Suppressor macrophage (primary cell): ENCODE measurements around the gene SEMA3F.

Source experiments
- DNase-seq, 4 experiments: peaks; one replicate each; pipeline ENCODE4 v3.0.0-alpha.2; 2020 to 2022

SEMA3F gene

DNA sequence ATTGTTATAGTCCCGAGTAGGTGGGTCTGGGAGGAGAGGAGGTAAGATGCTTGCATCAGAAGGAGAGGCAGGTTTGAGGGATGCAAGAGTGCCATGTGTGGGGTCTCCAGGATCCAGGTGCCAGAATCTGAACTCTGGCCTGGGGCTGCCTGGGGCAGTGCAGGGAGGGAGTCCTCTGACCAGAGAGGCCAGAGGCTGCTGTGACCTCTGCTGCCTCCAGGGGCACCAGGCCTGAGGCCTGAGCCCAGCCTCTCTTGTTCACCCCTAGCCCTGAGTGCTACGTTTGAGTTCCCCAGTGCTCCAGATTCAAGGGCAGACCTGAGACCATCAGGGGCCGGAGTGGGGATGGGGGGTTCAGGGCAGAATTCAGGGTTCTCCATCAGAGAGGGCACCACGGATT is 57.4 kb downstream of the SEMA3F start:
- DNase-seq, result peak in 1 of 4 experiments; percentile 27

DNA sequence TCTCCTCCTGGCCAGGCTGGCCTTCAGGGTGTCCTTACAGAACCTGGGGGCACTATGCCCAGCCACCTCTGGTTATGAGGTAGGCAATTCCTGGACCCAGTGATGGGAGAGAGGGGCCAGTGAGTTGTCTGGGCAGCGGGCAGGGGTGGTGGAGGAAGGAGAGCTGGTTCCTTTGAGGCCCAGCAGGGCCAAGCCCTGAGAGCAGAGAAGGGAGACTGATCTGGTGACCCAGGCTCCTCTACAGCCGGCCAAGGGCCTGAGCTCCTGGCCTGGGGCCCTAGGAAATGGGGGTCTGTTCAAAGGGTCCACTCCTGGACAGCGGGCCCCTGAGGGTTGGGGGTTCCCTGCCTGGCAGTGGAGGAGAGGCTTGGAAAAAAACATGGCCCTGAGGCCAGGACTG is 57.8 kb downstream of the SEMA3F start:
- DNase-seq, result no peak

DNA sequence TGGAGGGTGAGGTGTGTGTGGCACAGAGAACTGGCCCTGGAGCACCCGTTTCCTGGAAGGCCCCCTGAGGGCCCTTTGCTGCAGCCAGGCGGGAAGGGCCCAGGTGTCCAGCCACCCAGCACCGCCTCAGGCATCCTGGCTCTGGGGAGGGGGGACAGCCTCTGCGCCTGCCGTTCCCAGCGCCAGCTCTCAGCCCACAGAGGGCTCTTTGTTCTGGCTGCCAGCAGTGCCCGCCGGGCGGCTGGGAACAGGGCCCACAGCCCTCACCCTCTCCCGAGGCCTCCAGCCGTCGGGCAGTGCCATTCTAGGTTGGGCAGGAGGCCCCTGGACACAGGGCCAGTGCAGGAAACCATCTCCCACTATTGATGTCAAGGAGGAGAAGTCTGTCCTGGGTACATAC is 58.2 kb downstream of the SEMA3F start:
- DNase-seq, result no peak

DNA sequence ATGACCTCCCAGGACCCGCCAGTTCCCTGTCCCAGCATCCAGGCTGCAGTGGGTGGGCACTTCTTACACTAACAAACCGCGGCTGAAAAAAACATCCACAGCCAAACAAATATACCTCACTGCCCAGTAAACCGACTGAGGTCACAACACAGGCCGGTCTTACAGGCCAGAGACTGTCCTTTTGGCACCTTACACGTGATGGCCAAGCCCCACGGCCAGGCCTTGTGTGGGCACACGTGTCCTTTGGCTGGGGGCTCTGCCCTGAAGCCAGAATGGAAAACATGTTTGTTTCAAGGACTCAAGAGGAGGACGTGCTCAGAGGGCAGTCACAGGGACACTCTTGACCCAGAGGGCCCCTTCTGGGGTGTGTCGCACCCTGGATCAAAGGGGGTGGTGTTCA is 59.7 kb downstream of the SEMA3F start:
- no peak for DNase-seq

DNA sequence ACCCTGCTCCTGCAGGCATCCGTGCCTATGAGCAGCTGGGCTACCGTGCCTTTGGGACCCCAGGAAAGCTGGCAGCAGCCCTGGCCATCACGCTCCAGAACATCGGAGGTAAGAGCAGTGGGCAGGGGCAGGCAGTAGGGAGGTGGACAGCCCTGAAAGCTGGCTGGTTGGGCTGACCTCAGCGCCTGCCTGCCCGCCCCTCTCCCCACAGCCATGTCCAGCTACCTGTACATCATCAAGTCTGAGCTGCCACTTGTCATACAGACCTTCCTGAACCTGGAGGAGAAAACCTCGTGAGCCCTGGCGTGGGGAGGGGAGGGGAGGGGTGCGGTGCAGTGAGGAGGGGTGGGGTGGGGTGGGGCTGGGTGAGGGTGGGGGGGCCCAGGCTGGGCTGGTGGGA is 60.4 kb downstream of the SEMA3F start:
- no peak for DNase-seq

DNA sequence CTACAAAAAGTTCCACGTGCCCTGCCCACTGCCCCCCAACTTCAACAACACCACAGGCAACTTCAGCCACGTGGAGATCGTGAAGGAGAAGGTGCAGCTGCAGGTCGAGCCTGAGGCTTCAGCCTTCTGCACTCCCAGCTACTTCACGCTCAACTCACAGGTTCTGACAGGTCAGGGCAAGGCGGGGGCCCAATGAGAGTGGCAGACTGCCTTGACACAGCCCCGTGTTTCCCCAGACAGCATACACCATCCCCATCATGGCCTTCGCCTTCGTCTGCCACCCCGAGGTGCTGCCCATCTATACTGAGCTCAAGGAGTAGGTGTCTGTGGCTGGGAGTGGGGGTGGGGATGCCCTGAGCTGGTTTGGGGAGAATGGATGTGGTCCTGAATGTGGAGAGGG is 62.6 kb downstream of the SEMA3F start:
- DNase-seq, result no peak

DNA sequence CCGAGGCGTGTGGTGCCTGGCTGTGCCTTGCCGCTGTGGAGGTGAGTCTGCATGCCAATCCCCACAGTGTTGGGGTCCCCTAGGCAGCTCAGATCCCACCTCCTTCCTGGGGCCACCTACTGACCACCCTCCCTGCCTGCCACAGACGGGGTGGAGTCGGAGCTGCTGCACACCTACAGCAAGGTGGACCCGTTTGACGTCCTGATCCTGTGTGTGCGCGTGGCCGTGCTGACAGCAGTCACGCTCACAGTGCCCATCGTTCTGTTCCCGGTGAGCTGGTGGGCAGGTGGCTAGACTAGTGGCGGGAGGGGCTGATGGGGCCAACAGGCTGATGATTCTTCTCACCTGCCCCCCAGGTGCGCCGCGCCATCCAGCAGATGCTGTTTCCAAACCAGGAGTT is 63.3 kb downstream of the SEMA3F start:
- no peak for DNase-seq

DNA sequence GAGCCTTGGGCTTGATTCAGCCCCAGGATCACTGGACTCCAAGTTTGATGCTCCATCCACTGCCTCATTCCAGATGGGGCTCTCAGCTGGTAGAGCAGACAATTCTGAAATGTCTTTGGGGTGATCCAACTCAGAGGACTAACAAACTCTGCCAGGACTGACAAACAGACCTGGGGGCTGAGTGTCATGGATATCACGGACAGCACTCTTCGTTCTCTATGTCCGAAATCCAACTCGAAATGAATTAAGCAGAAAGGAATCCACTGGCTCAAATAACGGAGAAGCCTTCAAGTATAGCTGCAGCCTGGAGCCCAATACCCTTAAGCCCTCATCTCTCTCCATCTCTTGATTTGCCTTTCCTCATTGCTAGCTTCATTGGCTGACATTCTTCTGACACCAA is 64.2 kb downstream of the SEMA3F start:
- no peak for DNase-seq

DNA sequence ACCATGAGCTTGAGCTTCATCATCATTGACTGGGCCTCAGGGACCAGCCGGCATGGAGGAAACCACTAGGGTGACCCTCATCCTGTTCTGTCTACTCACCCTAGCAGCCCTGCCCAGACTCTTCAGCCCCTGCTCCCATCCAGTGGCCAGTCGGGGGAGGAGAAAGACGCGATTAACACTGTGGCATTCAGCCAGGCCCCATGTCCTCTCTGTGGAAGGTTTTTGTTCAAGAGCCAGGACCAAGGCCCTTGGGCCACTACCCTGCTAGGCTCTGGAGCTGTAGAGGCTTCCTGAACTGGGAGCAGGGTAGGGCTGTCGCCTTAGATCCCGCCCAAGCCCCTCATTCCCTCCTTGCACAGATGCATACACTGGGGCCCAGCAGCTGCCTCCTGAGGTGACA is 65.0 kb downstream of the SEMA3F start:
- no peak for DNase-seq

DNA sequence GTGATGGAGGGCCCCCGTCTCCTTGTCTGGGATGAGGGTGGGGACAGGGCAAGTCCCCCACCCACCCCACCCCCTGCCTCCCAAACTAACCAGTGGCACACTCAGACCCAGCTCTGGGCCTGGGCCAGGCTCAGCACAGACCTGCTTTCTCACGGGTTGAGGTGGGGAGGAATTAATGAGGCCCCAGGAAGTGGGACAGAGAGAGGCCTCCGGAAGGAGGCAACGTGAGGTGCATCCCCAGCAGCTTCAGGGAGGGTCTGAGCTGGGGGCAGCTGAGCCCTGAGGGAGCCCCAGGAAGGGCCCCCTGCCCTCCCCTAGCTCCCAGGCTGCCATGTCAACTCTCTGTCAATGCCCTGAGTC is 65.9 kb downstream of the SEMA3F start:
- no peak for DNase-seq

DNA sequence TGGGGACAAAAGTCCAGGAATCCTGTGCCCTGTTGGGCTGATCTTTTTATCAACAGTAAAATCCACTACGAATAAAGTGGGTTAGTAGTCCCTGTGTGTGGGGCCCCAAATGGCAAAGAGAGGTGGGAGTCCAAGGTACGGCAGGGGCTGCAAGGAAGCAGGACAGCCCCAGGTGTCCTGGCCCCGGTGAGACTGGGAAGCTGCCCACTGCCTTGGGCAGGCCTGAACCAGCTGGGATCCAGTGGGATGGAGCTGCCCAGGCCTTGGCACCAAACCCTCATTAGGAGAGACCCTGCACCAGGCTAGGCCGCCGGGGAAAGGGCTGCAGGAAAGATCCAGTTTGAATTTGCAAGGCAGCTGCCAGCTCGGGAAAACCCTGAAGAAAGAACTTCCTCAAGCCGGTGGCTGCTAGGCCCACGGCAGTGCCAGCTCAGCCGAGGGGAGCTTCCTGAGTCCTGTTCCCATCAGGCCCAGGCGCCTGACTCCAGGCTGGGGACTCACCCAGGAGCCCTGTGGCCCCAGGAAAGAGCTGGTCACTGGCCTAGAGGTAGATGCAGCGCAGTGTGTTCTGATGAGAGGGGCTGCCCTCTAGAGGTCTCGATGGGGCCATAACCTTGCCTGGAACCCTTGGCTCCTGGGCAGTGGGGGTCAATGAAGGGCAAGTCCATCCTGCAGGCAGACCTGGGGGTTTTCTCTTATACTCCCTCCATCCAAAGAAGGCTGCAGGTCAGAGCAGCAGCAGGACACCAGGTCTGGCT is 66.5 kb downstream of the SEMA3F start:
- DNase-seq, result peak; percentile 55 to 74 (median 70)

DNA sequence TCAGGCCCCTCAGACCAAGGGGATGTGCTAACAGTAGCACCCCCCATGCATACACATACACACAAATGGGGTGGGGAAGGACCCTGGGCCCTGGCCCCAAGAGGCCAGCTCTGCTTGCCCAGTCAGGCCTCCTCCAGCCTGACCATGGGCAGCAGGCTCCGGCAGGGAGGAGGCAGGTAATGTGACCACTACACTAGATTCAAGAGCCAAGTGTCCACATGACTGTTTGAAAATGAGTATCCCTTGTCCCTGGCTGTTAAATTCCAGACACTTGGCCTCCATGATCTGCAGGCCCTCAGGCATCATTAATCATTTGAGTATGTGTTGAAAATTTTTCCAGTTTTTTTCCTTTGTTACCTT is 67.0 kb downstream of the SEMA3F start:
- DNase-seq, result no peak

DNA sequence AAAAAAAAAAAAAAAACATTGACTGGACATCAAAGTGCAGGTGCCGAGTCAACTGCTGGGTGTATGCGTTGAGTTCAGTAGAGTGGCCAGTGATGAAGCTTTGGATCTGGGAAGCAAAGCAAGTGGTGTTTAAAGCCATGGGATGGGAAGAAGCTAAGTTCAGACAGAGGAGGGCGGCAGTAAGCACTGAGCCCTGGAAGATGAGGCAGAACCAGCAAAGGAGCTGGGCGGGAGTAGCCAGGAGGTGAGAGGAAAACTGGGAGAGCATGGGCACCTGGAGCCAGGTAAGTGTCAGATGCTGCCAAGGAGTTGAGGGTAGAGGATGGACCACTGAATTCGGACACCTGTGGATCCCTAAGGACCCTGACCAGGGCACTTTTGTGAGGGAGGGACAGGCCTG is 69.5 kb downstream of the SEMA3F start:
- DNase-seq, result no peak

DNA sequence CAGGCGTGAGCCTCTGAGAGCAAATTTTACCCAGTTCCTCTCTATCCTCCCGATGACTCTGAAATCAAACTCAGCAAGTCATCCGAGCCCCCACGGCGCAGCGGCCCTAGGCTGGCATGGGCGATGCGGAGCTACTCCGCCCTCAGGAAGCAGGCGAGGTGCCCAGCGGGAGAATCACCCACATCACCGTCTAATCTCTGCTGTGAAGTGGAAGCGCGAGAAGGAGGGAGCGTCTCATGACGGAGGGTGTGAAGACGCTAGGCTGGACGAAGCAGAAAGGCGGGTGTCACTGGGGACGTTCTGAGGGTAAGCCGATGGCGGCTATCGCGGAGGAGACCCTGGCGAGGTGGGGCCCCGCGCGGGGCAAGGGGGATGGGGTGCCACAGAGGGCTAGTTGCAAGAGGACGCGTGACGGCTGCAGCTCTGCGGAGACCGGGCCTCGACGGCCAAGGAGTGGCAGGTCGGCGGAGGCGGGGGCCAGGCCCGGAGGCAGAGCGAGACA is 71.8 kb downstream of the SEMA3F start:
- DNase-seq, result peak; percentile 36 to 57 (median 50)

DNA sequence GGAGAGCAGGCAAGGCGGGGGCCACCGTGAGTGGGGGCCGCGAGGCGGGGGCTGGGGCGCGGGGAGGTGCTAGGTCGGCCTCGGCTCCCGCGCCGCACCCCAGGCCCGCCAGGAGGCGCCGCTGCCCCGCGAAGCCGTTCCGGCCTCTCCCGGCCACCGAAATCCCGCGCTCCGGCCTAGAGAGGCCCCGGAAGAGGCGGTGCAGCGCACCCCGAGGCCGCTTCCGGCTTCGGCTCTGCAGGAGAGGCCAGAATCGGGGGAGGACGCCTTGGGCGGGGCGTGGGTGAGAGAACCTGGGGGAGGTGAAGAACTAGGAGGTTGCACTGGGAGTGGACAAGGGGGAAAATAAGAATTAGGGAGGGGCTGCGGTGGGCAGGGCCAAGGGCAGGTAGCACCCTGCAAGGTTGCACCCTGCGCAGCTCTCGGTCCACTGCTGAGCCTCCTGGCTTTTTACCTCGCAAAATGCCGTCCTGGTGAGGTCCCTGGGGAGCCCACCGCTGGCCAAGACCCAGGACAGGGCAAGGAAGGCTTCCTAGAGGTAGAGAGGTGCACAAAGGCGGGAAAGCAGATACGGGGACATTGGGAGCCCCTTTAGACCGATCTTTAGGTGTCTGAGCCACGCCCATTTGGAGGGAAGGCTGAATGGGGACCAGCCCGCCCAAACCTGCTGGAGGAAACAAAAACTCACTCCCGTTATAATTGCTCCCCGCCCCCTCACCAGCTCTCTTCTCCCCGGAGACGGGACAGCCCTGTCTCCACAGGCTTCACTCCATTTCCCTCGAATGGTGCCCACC is 72.5 kb downstream of the SEMA3F start:
- peak; percentile 93 to 97 (median 96) for DNase-seq

DNA sequence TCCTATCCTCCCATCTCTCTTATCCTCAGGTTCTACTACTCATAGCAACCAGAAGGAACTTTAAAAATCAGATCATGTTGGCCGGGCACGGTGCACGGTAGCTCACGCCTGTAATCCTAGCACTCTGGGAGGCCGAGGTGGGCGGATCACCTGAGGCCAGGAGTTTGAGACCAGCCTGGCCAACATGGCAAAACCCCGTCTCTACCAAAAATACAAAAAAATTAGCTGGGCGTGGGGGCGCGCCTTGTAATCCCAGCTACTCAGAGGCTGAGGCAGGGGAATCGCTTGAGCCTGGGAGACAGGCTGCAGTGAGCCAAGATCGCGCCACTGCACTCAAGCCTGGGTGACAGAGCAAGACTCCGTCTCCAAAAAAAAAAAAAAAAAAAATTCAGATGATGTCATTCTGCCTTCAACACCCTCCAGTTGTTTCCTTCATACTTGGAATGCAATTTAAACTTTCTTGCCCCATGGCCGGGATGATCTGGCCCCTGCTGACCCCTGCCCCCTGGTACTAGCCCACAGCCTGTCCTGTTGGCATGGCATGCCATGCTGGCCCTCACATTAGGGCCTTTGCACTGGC is 73.2 kb downstream of the SEMA3F start:
- DNase-seq, result peak in 1 of 4 experiments; percentile 30

DNA sequence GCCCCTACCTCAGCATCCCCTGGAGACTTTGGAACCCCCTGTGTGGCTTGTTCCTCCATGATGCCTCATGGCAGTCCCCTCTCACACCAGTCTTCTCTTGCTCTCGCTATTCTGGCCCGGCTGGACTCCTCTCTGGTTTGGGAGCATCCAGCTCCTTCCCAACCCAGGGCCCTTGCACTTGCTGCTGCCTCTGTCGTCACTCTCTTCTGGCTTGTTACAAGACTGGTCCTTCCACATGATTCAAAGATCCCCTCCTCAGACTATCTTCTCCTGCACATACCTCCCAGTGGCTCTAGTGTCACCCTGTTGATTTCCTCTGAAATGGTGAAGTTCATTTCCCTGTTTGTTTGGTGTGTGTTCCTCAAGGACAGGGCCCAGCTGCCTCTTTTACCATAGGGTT is 74.4 kb downstream of the SEMA3F start:
- DNase-seq, result no peak

DNA sequence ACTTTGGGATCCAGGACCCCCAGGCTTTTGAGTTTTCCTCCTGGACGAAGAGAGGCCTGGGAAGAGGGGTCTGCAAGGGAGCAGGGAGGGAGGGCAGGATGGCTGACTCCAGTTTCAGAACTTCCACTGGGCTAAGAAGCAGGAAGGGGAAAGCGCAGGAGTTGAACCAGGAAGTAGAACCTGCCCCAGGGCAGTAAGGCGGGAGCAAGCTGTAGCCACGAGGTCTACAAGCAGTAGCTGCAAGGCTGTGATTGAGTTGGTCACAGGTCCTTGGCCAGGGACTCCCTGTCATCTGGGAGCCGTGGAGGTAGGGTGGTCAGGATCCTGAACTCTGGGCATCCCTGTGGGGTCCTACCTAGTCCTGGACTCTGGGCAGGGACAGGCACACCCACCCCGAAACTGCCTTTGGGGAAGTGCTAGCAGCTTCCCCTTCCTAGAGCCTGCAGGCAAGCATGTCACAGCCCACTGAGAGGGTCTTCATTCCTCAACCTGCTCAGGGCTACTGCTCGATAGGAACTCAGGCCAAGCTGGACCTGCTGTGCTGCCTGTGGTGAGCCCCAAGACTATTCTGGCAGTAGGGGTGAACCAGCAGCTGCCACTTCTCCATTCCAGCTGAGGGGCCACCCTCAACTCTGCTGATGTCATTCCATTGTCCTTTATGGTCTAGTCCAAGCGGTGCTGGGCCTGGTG is 75.1 kb downstream of the SEMA3F start:
- peak; percentile 65 to 78 (median 74) for DNase-seq

DNA sequence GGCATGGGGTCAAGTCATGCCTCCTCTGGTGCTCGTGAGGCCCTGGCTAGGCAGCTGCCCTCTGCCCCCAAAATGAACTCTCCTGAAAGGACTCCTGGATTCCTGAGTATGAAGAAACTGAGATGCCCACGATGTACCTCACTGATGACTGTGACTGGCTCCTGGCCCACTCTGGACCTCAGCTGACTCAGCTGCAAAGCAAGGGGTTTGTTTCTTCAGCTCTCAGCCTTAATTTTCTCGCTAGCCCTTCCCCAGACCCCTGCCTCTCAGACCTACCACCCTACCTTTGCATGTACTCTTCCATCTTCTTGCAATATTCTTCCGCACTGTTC is 75.6 kb downstream of the SEMA3F start:
- DNase-seq, result no peak

DNA sequence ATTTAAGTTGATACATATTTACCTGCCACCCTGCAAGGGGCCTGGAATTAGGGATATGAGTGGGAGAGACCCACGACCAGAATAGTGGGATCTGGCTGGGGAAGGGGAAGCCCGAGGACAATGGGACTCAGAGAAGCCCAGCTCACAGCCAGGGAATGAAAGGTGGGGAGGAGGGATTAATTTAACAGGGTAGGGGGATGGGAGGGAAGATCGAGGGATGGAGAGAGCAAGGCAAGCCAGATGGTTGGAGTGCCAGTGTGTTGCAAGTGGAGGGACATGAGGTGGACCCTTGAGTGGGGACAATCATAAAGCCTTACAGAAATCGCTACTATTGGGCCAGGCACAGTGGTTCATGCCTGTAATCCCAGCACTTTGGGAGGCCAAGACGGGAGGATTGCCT is 76.5 kb downstream of the SEMA3F start:
- no peak for DNase-seq

DNA sequence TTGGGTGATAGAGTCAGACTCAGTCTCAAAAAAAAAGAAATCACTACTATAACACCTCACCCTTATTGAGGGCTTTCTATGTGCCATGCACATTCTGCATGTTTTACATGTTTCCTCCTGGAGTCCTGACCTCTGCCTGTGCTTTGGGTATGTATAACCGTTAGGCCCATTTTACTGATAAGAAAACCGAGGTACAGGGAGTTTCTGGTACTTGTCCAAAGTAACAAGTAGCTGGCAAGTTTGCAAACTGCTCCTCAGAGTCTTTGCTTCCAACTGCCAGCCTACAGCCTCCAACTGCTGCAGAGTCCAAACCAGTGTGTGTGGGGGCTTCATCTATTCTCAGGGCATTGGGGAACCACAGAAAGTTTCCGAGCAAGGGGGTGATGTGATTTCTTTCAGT is 77.2 kb downstream of the SEMA3F start:
- DNase-seq, result no peak

DNA sequence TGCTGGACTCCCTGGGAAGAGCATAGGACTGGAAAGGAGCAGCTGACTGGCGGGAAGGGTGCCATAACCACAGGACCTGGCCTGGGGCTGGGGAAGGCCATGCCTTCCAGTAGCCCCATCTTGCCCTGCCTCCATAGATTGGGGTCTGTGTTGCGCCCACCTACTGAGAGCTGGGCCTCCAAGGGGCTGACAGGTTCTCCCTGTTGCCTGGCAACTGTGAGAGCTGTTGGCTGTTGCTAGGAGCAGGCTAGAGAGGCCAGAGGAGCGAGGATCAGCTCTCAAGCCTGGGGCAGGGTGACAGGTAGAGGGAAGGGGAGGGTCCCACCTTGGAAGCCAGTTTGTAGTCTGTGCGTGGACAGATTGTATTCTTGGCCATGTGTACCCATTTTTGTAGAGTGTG is 78.1 kb downstream of the SEMA3F start:
- no peak for DNase-seq

DNA sequence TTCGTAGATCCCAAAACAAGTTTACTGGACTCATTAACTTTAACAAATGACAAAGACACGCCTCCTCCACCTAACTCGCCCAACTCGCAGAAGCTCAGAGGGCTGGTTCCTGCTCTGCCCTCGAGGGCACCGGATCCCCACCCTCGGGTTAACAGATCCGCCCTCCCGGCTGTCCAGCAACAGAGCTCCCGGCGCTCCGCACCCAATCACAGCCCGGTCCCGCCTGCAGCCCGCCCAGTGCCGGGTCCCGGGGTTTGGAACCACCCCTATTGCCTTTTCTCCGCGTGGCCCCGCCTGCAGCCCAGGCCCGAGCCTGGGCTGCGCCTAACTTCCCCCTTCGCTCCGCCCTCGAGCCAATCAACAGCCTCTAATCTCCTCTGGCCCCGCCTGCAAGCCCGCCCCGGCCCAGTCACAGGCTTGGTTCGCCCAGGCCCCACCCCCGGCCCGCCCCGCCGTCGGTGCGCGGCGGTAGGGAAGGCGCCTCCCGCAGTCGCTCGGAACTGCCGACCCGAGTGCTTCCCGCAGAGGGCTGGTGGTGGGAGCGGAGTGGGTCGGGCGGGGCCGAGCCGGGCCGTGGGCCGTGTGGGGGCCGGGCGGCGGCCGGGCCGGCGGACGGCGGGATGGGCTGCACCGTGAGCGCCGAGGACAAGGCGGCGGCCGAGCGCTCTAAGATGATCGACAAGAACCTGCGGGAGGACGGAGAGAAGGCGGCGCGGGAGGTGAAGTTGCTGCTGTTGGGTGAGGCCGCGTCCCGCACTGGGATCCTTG is 80.8 kb downstream of the SEMA3F start, which contains the start of gene GNAI2:
GNAI2 (plus strand) TSS at position 489 of the 768 bp plus-strand sequence; CDS start at position 621, 132 bp downstream.
- peak; percentile 99 to 100 (median 100) for DNase-seq
